ENCODE results near the gene PTX3. TPM values are rescaled to one million over a fixed set of nuclear protein-coding genes. Genes with fewer than 3 reads are reported as not detected.

PTX3 gene
- total RNA-seq, 1 donor from 2014 or later: 1,117 TPM

DNA sequence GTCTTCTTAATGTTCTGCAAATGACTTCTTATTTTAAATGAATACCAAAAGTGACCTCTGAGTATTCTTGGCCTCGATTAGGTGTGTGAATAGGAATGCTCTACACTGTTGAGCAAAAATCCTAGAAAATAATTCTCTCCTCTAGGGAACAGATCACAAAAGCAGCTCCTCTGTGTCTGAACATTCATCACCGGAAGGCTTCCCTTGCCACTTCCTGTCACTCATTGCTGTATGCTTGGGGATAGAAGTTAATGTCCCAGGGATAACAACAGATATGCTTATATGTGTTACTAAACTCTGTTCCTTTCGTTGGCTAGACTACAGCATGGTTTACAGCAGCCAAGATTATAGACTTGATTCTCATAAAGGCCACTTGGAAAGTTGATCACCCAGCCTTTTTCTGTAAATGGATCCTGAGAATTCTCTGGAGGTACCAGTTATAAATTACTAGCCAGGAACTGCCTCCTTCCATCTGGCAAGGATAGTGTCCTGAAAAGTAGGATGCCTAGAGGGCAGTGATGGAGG, 16.0 kb upstream of the PTX3 start:
- DNase-seq (ENCODE audit: low read depth, low spot score): no peak

DNA sequence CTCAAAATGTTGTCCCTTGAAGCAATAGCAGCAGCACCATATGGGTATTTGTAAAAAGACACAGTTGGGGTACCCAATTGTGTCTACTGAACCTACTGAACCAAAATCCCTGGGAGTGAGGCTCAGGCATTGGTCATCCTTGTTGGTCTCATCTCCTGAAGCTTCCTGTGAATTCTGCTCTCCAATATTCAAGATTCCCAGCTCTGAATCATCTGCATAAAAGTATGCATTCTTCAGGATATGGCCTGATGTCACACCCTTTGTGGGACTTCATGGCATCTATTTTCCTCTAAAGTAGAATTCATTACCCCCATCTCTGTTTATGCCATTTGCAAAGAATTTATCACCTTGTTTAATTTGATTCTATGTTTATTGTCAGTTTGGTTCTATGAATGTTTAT, 13.3 kb upstream of the PTX3 start:
- no peak for DNase-seq (ENCODE audit: low read depth, low spot score)

DNA sequence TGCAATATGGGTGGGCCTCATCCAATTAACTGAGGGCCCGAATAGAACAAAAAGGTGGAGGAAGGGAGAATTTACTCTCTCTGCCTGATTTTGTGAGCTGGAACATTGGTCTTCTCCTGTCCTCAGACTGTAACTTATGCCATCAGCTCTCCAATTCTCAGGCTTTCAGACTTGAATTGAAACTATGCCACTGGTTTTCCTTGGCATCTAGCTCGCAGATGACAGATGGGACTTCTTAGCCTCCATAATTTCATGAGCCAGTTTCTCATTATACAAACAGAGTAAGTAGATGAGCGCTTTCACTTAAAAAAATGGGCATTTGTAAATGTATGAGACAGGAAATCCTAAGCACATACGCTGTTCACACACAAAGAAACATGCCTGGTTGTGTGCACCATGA, 8.7 kb upstream of the PTX3 start:
- no peak for DNase-seq (ENCODE audit: low read depth, low spot score)

DNA sequence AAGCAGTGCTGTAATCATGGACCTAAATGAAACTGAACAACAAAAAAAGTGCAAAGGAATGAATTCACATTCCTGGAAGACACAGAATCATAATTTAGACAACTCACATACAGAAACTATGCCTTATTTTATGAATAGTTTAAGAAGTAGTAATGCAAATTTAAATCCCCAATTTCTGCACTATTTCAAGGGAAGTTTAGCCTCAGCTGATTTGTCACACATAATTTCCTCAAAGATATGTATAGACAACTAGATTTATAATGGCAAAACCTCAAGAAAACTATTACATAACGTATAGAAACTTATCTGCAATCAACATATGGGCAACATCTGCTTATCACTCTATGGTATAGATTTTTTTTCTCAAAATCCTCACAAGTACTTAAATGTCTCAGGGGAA, 7.8 kb upstream of the PTX3 start:
- no peak for DNase-seq (ENCODE audit: low read depth, low spot score)

DNA sequence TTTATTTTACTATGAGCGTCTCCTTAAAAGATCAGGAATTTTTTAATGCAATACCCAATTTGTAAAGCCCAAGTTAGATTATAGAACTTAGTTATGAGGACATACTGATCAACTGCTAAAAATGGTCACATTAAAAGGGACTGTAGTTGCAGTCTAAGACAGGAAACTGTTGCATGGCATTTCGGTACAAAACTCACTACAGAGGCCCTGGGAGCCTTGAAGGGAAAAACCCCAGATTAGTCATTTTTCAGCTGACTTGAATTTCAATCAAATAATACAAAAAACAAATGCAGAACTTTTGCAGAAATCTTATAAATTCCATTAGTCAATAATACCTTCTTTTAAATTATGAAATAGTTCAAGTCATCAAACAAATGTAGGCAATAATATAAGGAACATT, 6.9 kb upstream of the PTX3 start:
- DNase-seq (ENCODE audit: low read depth, low spot score): no peak

DNA sequence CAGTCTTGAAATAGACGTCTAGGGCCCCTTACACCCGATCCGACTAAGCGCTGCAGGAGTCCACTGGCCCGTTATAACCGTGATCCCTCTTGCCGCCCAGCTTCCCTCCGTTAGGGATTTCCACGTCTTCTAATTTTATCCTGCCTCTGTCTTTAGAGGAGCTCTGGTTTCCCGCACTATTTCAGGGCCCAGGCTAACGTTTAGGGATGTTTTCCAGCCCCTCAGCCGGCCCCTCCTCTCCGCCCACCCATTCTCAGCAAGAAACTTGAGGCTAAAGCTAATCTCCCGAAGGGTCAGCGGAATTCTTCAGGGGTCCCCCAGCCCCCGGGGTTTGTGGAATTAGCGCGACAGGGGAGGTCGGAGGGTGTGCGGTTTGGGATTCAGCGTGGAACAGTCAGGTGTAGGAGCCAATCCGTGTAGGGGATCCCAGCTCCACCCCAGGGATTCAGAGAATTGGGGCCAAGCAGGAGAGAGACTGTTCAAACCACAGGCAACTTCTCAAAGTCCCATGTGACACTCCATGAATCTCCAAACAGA, 1.6 kb downstream of the PTX3 start:
- no peak for DNase-seq (ENCODE audit: low read depth, low spot score)

DNA sequence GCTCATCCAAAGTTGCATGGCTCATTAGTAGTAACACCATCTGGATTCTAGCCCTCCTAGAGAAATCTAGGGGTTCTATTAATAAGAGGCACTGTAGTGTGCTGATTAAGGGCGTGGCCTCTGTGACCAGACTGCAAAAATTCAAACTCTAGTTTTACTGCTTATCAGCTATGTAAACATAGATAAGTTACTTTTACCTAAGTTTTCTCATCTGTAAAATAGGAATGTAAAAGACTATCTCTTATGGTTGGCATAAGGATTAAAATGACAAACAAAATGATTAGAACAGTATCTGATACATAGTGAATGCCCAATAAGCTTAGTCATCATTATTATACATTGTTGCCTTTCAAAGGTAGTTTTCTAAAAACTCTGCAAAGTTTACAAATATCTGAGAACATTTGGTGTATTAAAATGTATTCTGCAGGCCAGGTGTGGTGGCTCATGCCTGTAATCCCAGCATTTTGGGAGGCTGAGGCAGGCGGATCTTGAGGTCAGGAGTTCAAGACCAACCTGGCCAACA, 4.5 kb downstream of the PTX3 start:
- no peak for DNase-seq (ENCODE audit: low read depth, low spot score)

DNA sequence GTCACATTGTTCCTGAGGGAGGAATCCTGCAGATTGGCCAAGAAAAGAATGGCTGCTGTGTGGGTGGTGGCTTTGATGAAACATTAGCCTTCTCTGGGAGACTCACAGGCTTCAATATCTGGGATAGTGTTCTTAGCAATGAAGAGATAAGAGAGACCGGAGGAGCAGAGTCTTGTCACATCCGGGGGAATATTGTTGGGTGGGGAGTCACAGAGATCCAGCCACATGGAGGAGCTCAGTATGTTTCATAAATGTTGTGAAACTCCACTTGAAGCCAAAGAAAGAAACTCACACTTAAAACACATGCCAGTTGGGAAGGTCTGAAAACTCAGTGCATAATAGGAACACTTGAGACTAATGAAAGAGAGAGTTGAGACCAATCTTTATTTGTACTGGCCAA, 6.1 kb downstream of the PTX3 start:
- DNase-seq (ENCODE audit: low read depth, low spot score): no peak

DNA sequence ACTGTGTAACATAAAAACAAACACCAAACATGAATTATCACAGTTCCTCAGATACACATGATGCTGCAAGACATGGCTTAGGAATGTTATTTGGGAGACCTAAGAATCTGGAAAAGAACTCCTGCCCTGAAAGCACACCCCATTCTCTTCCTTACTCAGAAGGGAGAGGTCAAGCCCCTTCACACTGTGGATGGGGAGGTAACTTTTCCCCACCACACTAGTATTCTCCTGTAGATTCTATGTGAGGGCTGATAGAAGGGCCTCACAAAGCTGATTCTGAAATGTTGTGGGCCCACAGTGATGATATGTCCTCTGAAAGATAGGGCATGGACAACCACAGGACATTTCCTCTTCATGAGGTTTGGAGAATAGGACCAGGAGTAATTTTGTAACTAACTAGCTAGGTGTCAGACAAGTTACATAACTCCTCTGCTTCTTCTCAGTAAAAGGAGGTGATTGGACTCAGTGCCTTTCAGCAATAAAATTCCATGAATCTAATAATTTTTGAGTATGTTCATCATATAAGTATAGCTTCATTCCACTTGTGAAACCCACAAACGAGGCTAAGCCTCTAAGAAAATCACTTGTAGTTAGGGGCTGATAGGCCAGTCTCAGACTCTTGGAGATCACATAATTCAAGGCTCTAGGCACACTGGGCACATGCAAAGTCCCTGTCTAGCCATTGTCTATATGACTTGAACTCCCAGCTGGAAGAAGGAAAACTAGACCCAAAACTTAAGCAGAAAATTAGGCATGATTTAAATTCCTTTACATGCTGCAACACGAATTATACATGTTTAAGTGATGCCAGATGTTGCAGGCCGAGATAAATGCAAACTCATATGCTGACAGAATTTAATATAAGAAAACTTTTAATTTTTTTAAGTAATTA, 7.5 kb downstream of the PTX3 start:
- DNase-seq (ENCODE audit: low read depth, low spot score): no peak

DNA sequence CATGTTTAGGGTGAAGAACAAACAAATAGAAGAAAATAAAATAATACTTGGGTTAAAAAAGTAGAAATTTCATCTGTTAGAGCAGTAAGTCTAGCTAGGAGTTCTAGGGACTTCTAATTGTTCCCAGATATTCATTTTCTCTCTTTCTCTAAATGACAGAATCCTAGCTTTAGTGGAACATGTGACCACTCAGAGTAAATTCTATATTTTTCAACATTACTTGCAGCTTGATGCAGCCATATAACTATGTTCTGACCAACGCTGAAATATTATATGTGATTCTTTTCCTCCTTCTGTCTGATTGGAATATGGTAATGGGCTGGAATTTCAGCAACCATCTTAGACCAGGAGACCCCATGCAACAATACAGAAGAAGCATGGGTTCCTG, 8.1 kb downstream of the PTX3 start:
- DNase-seq (ENCODE audit: low read depth, low spot score): no peak

DNA sequence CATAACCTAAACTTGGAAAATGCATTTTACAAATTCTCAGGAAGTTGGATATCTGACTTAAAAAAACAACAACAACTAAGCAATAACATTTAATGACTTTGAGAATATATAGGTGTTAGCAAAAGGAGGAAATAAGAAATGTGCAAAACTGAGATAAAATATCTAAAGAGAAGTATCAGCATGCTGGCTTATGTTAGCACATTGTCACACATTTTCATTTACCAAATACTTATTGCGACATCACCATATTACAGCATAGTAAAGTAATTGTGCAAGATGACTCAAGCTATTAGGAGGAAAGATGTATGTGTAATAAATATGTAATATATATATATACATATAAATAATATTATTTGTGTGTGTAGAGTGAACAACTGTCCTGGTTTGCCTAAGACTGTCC, 9.2 kb downstream of the PTX3 start:
- no peak for DNase-seq (ENCODE audit: low read depth, low spot score)

DNA sequence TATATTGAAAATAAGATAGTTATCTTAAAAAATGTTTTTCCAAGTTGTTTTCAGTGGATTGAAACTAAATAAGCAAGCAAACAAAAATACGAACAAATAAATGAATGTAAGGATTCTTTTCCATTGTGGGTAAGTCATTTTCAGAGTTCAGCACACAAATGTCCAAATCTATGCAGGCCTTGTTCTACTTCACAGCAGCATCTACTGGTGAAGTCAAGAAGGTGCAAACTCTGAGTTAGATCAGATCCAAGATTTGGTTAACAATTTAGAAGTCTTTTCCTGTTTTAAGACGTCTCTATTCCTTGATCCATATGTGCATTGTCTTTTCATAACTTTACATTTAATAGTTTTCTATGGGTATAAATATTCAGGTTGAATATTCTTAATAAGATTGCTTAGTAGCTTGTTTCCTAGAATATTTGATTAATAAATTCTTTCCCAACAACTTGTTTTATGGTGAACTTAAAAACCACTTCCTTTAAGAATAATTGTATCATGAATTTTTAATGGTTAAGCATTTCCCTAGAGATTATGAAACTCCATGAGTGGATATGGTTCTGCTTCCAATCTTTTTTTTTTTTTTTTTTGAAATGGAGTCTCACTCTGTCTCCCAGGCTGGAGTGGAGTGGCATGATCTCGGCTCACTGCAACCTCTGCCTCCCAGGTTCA, 10.5 kb downstream of the PTX3 start:
- DNase-seq (ENCODE audit: low read depth, low spot score): no peak

DNA sequence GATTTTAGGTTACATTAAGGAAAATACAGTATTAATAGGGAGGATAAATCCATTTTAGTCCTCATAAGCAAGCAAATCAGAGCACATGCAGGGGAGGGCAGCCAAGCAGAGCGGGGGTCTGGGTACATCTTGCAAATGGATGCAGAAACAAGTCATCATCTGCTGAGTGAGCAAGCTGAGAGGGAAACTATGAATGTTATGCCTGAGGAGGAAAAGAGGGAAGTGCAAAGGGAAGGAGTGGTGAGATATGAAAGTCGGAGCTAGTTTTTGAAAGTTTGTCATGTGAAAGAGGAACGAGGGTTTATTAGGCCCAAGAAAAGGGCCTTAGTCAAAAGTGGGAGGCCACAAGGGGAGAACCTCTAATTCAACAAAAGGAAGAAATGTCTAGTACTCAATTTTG, 15.4 kb downstream of the PTX3 start:
- DNase-seq (ENCODE audit: low read depth, low spot score): no peak

DNA sequence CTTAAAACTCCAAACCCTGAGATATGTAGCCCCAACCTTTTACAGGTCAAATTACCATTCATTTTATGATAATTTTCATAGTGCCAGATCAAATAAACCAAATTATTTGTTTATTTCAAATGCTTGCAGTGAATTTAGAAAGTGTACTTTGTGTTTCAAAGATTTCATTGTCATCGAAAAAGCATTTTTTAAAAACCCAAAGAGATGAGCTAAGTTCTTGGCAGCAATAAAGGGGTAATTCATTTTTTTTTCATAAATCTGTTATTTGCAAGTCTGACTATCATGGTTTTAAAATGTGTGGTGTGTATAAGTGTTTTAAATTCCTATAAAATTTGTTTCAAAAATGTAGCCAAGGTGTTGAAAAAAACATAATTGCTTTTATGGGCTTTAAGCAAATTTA, 17.2 kb downstream of the PTX3 start:
- no peak for DNase-seq (ENCODE audit: low read depth, low spot score)

DNA sequence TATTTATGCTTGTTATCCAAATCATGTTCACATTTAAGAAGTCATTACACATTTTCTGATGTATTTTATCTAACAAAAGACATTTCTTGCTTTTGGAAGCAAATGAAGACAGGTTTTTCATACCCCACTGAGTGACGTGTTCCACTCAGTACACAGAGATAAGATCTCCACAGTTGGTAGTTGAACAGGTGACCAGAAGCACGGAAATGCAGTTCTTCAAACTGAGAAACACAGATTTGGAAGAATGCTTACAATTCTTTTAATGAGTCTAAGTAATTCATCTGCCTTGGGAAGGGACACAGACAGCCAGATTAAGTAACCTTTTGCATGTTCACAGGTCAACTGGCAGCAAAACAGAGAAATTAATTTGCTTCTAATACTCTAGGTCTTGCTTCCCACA, 23.1 kb downstream of the PTX3 start:
- no peak for DNase-seq (ENCODE audit: low read depth, low spot score)

DNA sequence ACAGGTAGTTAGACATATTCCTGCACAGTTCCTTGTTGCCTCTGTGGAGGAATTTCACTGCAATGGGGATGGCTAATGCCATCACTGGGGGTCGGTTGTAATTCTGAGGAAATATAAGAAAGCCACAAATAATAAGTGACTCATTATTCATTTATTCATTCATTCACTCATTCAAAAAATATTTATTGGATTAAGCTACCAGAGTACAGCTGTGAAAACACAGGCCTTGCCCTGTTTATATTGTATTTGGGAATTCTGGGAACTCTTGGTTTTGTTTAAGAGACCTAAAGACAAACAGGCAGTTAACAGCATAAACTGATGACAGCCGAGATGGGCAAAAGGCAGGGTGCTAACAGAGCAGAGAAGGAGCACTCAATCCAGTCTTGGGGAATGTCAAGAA, 23.6 kb downstream of the PTX3 start:
- no peak for DNase-seq (ENCODE audit: low read depth, low spot score)

DNA sequence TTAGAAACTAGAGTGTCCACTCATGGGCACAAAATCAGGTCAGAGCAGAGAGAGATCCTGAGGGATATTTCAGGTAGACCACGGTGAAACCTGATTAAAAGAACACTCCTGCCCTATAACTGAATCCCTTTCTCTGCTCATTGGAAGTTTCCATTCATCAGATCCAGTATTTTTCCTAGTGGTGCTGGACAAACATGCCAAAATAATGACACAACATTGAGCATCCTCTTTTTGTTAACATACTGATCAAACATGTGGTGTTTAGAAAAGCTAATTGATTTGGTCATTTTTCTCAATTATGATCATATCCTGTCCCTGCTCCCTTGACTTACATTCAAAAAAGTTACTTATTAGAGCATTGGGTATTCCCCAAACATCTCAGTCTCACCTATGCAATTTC, 27.2 kb downstream of the PTX3 start:
- DNase-seq (ENCODE audit: low read depth, low spot score): no peak

DNA sequence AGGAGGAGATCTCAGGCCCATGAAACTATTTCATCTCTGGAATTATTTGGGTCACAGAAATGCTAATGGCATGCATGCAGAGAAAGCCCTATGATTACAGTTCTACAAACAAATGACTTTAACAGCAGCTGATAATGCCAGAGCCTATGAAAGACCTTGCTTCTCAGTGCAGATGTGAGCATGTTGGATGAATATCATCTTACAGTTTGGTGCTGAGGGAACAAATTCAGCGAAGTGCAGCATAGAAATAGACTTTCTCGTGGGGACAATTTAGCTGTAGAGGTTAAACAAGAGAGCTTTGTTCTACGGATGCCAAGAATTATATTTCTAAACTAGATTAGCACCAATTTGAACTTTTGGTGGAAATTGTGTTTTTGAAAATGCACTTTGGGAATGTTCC, 27.7 kb downstream of the PTX3 start:
- no peak for DNase-seq (ENCODE audit: low read depth, low spot score)

DNA sequence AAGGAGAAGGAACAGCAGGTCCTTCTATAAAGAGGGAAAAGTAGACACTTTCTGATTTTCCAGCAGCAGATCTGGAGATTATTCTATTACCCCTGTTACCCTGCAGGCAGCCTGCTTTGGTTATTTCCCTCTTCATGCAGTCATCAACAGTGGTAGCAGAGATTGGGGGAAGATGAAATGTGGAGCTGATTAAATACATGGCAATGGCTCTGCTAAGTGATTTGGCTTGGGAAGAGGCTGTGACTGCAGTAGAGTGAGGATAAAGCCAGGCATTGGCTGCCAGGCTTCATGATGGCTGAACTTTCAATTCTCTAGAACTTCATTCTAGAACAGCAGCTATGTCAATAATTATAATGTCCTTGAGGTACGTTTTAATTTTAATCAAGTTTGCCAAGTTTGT, 29.1 kb downstream of the PTX3 start:
- DNase-seq (ENCODE audit: low read depth, low spot score): no peak

DNA sequence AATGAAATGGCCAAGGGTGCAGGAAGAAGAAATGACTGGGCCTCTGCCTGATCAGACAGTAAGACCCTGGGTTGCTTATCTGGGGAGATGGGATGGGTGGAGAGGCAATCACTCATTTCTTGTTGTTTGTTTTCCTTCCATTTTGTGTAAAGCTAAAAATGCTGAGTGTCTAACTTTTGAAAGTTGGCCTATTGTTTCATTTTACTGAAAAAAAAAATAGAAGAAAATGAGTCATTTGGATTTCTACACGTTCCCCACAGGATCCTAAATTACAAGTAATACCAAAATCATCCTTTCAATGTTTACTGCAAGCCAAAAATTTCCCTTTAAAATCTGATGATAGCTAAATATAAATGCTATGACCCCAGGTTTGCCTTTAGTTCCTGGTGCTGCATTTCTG, 30.6 kb downstream of the PTX3 start:
- DNase-seq (ENCODE audit: low read depth, low spot score): no peak

DNA sequence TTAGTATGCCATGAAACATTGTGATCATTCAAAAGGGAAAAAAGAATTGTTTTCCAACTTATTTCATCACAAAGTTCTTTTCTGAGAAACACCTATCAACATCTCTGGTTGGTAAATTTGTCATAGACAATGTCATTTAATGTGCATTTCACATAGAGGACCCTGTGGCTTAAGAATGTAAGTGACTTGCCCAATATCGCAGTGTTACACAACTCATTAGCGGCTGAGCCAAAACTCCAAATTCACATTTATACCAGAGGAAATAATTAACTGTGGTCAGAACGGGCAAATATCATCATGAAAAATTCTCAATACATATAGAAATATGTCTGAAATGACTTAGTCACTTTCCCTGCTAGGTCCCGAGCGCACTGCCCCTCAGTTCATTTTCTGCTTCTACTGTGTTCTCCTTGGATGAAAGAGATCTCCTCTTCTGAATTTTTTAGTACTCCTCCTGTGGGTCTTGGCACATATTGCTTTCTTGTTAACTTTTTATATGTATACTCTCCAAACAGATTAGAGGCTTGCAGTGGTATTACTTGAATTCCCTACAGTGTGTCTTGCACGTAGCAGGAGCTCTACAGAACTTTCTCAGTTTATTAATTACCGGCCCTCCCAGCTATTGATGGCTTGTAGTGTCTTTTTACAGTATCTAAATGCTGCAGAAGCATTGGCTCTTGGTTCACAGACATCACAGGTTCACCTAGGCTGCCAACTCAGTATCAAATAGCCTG, 33.1 kb downstream of the PTX3 start:
- DNase-seq (ENCODE audit: low read depth, low spot score): no peak

DNA sequence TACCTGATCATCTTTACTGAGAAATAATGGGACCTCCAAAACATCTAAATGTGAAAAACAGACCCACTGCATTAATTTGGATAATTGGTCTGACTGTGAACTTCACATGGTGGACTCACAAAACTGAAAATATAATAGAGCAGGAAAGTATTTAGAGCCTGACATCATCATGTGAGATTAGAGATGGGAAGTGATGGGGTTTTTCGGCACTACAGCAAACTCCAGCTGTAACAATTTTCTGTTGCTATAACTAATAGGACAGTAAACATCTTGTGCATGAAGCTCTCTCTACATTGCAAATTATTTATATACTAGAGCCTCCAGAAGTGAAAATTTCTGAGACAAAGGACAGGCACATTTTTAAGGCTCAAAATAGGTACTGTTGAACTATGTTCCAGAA, 34.4 kb downstream of the PTX3 start:
- no peak for DNase-seq (ENCODE audit: low read depth, low spot score)
